DOHH2 (cell line): Measurements from ENCODE around the gene C1QTNF6.

Source experiments
- EZH2phosphoT487 ChIP-seq: fragments of 200-600 bp; sonication (generic); IDR thresholded peaks from 2 replicates; pipeline ENCODE4 v1.6.1; 2017; ENCODE audit warnings: borderline replicate concordance, mild to moderate bottlenecking, antibody characterized with exemption, low read length, moderate library complexity, mixed read lengths
- TF ChIP-seq, protein P1 (sequence below): fragments of 200-600 bp; sonication (generic); IDR thresholded peaks from one replicate; pipeline ENCODE4 v1.5.1; 2014; ENCODE audit warnings: antibody characterized with exemption, mild to moderate bottlenecking, low read depth, low read length; ENCODE audit not compliant: poor library complexity, severe bottlenecking

DNA sequence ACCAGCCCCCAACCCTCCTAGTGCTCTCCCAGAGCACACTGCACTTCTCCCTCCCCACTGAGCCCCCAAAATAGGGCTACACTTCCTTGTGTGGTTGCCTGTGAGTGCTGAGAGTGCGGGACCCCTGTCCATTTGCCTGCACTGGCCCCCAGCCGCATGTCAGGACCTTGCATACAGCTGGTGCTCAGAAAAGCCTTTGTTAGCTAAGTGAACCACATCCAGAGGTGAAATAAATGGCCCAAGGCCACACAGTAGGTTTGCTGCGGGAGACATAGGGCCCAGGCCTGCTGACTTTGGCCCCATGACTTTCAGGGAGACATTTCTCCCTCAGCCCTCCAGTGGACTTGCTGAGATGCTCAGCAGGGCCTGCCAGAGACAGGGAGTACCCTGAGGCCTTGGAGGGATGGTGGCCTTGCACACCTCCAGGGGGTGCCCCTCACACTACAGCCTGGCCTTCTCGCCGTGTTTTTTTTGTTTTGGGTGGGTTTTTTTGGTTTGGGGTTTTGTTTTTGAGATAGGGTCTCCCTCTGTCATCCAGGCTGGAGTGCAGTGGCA is 14.0 kb upstream of the C1QTNF6 start:
- TF ChIP-seq, protein P1, sequence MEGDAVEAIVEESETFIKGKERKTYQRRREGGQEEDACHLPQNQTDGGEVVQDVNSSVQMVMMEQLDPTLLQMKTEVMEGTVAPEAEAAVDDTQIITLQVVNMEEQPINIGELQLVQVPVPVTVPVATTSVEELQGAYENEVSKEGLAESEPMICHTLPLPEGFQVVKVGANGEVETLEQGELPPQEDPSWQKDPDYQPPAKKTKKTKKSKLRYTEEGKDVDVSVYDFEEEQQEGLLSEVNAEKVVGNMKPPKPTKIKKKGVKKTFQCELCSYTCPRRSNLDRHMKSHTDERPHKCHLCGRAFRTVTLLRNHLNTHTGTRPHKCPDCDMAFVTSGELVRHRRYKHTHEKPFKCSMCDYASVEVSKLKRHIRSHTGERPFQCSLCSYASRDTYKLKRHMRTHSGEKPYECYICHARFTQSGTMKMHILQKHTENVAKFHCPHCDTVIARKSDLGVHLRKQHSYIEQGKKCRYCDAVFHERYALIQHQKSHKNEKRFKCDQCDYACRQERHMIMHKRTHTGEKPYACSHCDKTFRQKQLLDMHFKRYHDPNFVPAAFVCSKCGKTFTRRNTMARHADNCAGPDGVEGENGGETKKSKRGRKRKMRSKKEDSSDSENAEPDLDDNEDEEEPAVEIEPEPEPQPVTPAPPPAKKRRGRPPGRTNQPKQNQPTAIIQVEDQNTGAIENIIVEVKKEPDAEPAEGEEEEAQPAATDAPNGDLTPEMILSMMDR = no peak
- TF ChIP-seq EZH2phosphoT487 = no peak
